ENCODE results near the gene KLHL2.

GRCh38 chr4:165293927-165294649 lies 86.7 kb downstream of the KLHL2 start:
- TF ChIP-seq CTCF (IDR thresholded peaks at IDR 0.05) (no peak), POLR2A (IDR thresholded peaks at IDR 0.05; ENCODE audit: low read depth) (no peak)
